ENCODE measurements around the gene CAB39.

CAB39 gene

GRCh38 chr2:230823264-230823964 lies 110.8 kb downstream of the CAB39 start:
- DNase-seq, result no peak

- peak; percentile 80 for DNase-seq
Measured at GRCh38 chr2:230824406-230824978, 111.8 kb downstream of the CAB39 start.

- no peak for DNase-seq
Measured at GRCh38 chr2:230825354-230825753, 112.7 kb downstream of the CAB39 start.

- DNase-seq, result no peak
Measured at GRCh38 chr2:230827774-230828271, 115.2 kb downstream of the CAB39 start.

- DNase-seq, result no peak
Measured at GRCh38 chr2:230828272-230828961, 115.8 kb downstream of the CAB39 start.

- no peak for DNase-seq
Measured at GRCh38 chr2:230829293-230829692, 116.7 kb downstream of the CAB39 start.

GRCh38 chr2:230829959-230830358 lies 117.3 kb downstream of the CAB39 start:
- DNase-seq, result no peak

GRCh38 chr2:230830428-230830827 lies 117.8 kb downstream of the CAB39 start:
- DNase-seq, result no peak

- DNase-seq, result no peak
Measured at GRCh38 chr2:230840301-230840700, 127.7 kb downstream of the CAB39 start.

GRCh38 chr2:230842473-230842872 lies 129.8 kb downstream of the CAB39 start:
- no peak for DNase-seq

- DNase-seq, result no peak
Measured at GRCh38 chr2:230843132-230843531, 130.5 kb downstream of the CAB39 start.

GRCh38 chr2:230846360-230846759 lies 133.7 kb downstream of the CAB39 start:
- no peak for DNase-seq

GRCh38 chr2:230847883-230848388 lies 135.3 kb downstream of the CAB39 start:
- peak; percentile 83 for DNase-seq

- peak; percentile 36 for DNase-seq
Measured at GRCh38 chr2:230849633-230850357, 137.2 kb downstream of the CAB39 start.

- DNase-seq, result no peak
Measured at GRCh38 chr2:230850358-230850658, 137.7 kb downstream of the CAB39 start.

GRCh38 chr2:230852113-230852512 lies 139.5 kb downstream of the CAB39 start:
- no peak for DNase-seq

GRCh38 chr2:230861552-230862255 lies 149.1 kb downstream of the CAB39 start:
- DNase-seq, result no peak

GRCh38 chr2:230862292-230862691 lies 149.7 kb downstream of the CAB39 start:
- DNase-seq, result no peak

GRCh38 chr2:230863031-230863430 lies 150.4 kb downstream of the CAB39 start:
- no peak for DNase-seq

GRCh38 chr2:230863442-230864121 lies 150.9 kb downstream of the CAB39 start:
- DNase-seq, result no peak

GRCh38 chr2:230864122-230864604 lies 151.5 kb downstream of the CAB39 start:
- DNase-seq, result no peak
